Mammary epithelial cell (primary cell): ENCODE data around the gene MLIP.

Source experiments
- CTCF ChIP-seq, 2 donors: IDR thresholded peaks in 1 of 2; conservative IDR thresholded peaks in 1 of 2; 2 replicates each; pipeline ENCODE4 v1.5.1; 2011 to 2012; ENCODE audit warnings: inconsistent platforms in 2 of 2, low read length in 2 of 2, mild to moderate bottlenecking in 2 of 2, control low read depth in 1 of 2, low read depth in 1 of 2; ENCODE audit not compliant: insufficient read depth in 1 of 2; ENCODE audit errors: extremely low read depth in 1 of 2
- EZH2 ChIP-seq: IDR thresholded peaks from 2 replicates; pipeline ENCODE4 v1.6.1; 2012; ENCODE audit warnings: low read length, inconsistent platforms, borderline replicate concordance

GRCh38 chr6:54273214-54273820 is 162.1 kb downstream of the MLIP start:
- TF ChIP-seq CTCF (conservative IDR thresholded peaks at IDR 0.05 in 1 of 2, IDR thresholded peaks at IDR 0.05 in 1 of 2; ENCODE audit: extremely low read depth in 1 of 2, insufficient read depth in 1 of 2, low read depth in 1 of 2, low read length in 2 of 2) (no peak), EZH2 (no peak)
